H9 (cell line): ENCODE measurements around the gene SLC30A5. TPM values are rescaled to one million over a fixed set of nuclear protein-coding genes. Genes with fewer than 3 reads are reported as not detected.

Source experiments
- DNase-seq: peaks from one replicate; pipeline ENCODE4 v3.0.0-alpha.2; 2017
- H2AFZ ChIP-seq: one replicate; pipeline ENCODE4 v1.6.1; 2013; ENCODE audit warnings: mild to moderate bottlenecking, low read length, control low read depth, moderate library complexity
- H2AK5ac ChIP-seq: 2 replicates; pipeline ENCODE4 v1.6.1; 2013; ENCODE audit warnings: low read length, control low read depth, mixed read lengths; ENCODE audit not compliant: insufficient read length
- H2BK120ac ChIP-seq: one replicate; pipeline ENCODE4 v1.6.1; 2013; ENCODE audit warnings: low read depth, mild to moderate bottlenecking, low read length, control low read depth, inconsistent platforms; ENCODE audit not compliant: poor library complexity, severe bottlenecking
- H2BK12ac ChIP-seq: 2 replicates; pipeline ENCODE4 v1.6.1; 2013; ENCODE audit warnings: low read length, control low read depth, mixed read lengths, low read depth; ENCODE audit not compliant: insufficient read length
- H2BK15ac ChIP-seq: 2 replicates; pipeline ENCODE4 v1.6.1; 2013; ENCODE audit warnings: low read depth, low read length, control low read depth
- H2BK20ac ChIP-seq: one replicate; pipeline ENCODE4 v1.6.1; 2013; ENCODE audit warnings: low read depth, mild to moderate bottlenecking, low read length, control low read depth, inconsistent platforms; ENCODE audit not compliant: poor library complexity, severe bottlenecking
- H2BK5ac ChIP-seq: 2 replicates; pipeline ENCODE4 v1.6.1; 2013; ENCODE audit warnings: low read length, control low read depth, mixed read lengths; ENCODE audit not compliant: insufficient read length
- H3K14ac ChIP-seq: 2 replicates; pipeline ENCODE4 v1.6.1; 2013; ENCODE audit warnings: low read length, control low read depth; ENCODE audit not compliant: insufficient read depth
- H3K18ac ChIP-seq: 2 replicates; pipeline ENCODE4 v1.6.1; 2013; ENCODE audit warnings: low read depth, mild to moderate bottlenecking, mixed read lengths, low read length, control low read depth; ENCODE audit not compliant: insufficient read length
- H3K23ac ChIP-seq: 2 replicates; pipeline ENCODE4 v1.6.1; 2013; ENCODE audit warnings: low read length, control low read depth, mixed read lengths, low read depth; ENCODE audit not compliant: insufficient read length
- H3K23me2 ChIP-seq: 2 replicates; pipeline ENCODE4 v1.6.1; 2013; ENCODE audit warnings: low read depth, mild to moderate bottlenecking, mixed read lengths, low read length, control low read depth; ENCODE audit not compliant: insufficient read length, poor library complexity, severe bottlenecking
- H3K27ac ChIP-seq: 2 replicates; pipeline ENCODE4 v1.5.1; 2013; ENCODE audit warnings: low read length, control low read depth, mixed read lengths, low read depth; ENCODE audit not compliant: insufficient read length
- H3K27me3 ChIP-seq: 2 replicates; pipeline ENCODE4 v1.6.1; 2013; ENCODE audit warnings: low read length, control low read depth, inconsistent platforms; ENCODE audit not compliant: insufficient read depth
- H3K4ac ChIP-seq: 2 replicates; pipeline ENCODE4 v1.6.1; 2013; ENCODE audit warnings: low read depth, mild to moderate bottlenecking, control low read depth, inconsistent platforms, low read length, moderate library complexity
- H3K4me1 ChIP-seq: 2 replicates; pipeline ENCODE4 v1.6.1; 2013; ENCODE audit warnings: low read length, control low read depth, inconsistent platforms; ENCODE audit not compliant: insufficient read depth
- H3K4me2 ChIP-seq: 2 replicates; pipeline ENCODE4 v1.6.1; 2013; ENCODE audit warnings: low read length, control low read depth, mixed read lengths; ENCODE audit not compliant: insufficient read length, insufficient read depth
- H3K56ac ChIP-seq: 2 replicates; pipeline ENCODE4 v1.6.1; 2013; ENCODE audit warnings: low read depth, mild to moderate bottlenecking, mixed read lengths, low read length, control low read depth; ENCODE audit not compliant: insufficient read length
- H3K79me1 ChIP-seq: 2 replicates; pipeline ENCODE4 v1.6.1; 2013; ENCODE audit warnings: low read depth, mild to moderate bottlenecking, moderate library complexity, low read length, control low read depth, inconsistent platforms; ENCODE audit not compliant: insufficient read depth, poor library complexity, severe bottlenecking
- H3K79me2 ChIP-seq: 2 replicates; pipeline ENCODE4 v1.6.1; 2013; ENCODE audit warnings: low read length, control low read depth, inconsistent platforms; ENCODE audit not compliant: insufficient read depth
- H3K9ac ChIP-seq: 2 replicates; pipeline ENCODE4 v1.6.1; 2013; ENCODE audit warnings: low read length, control low read depth, mixed read lengths; ENCODE audit not compliant: insufficient read length; ENCODE audit errors: extremely low read depth
- H3K9me3 ChIP-seq: one replicate; pipeline ENCODE4 v1.6.1; 2013; ENCODE audit warnings: low read depth, low read length, inconsistent platforms; ENCODE audit not compliant: control insufficient read depth
- H3T11ph ChIP-seq: one replicate; pipeline ENCODE4 v1.6.1; 2013; ENCODE audit warnings: mild to moderate bottlenecking, low read length, control low read depth, inconsistent platforms
- H4K20me1 ChIP-seq: one replicate; pipeline ENCODE4 v1.6.1; 2013; ENCODE audit not compliant: control insufficient read depth, insufficient read length, insufficient read depth
- H4K5ac ChIP-seq: 2 replicates; pipeline ENCODE4 v1.6.1; 2013; ENCODE audit warnings: low read depth, mild to moderate bottlenecking, mixed read lengths, low read length, control low read depth; ENCODE audit not compliant: insufficient read length
- H4K8ac ChIP-seq: replicated peaks from 2 replicates; pipeline ENCODE4 v1.6.1; 2013; ENCODE audit warnings: low read length, control low read depth, mixed read lengths, low read depth; ENCODE audit not compliant: insufficient read length
- H4K91ac ChIP-seq: 2 replicates; pipeline ENCODE4 v1.6.1; 2013; ENCODE audit warnings: low read depth, mild to moderate bottlenecking, moderate library complexity, mixed read lengths, low read length, control low read depth; ENCODE audit not compliant: insufficient read length
- H3K27ac Mint-ChIP-seq, 3 experiments: 2 replicates in 2 of 3; 3 replicates in 1 of 3; pipeline ENCODE4 v1.8.0; 2020 to 2021; ENCODE audit warnings: mixed read lengths in 3 of 3, mild to moderate bottlenecking in 1 of 3, moderate library complexity in 1 of 3
- H3K27me3 Mint-ChIP-seq: 2 replicates; pipeline ENCODE4 v1.8.0; 2021; ENCODE audit warnings: low read depth, mild to moderate bottlenecking, moderate library complexity, mixed read lengths
- H3K36me3 Mint-ChIP-seq, 3 experiments: 2 replicates in 2 of 3; 3 replicates in 1 of 3; pipeline ENCODE4 v1.8.0; 2020 to 2021; ENCODE audit warnings: low read depth in 3 of 3, mixed read lengths in 3 of 3; ENCODE audit not compliant: insufficient read depth in 1 of 3
- H3K4me1 Mint-ChIP-seq, 2 experiments: 2 replicates each; pipeline ENCODE4 v1.8.0; 2020; ENCODE audit warnings: mixed read lengths in 2 of 2
- H3K4me3 Mint-ChIP-seq, 2 experiments: 2 replicates in 1 of 2; 3 replicates in 1 of 2; pipeline ENCODE4 v1.8.0; 2020 to 2021; ENCODE audit warnings: mild to moderate bottlenecking in 2 of 2, mixed read lengths in 2 of 2, moderate library complexity in 1 of 2
- H3K9me3 Mint-ChIP-seq, 2 experiments: 2 replicates in 1 of 2; 3 replicates in 1 of 2; pipeline ENCODE4 v1.8.0; 2020; ENCODE audit warnings: mild to moderate bottlenecking in 2 of 2, mixed read lengths in 2 of 2, moderate library complexity in 1 of 2
- WGBS: extraction: QIAGEN DNeasy Blood & Tissue Kit; methylation state at CpG from one replicate; pipeline ENCODE4 v1.1.7; 2013; ENCODE audit warnings: missing lambda C conversion rate, low lambda C conversion rate, mixed read lengths; ENCODE audit not compliant: insufficient read length; ENCODE audit errors: extremely low coverage; 5-methylcytosine and 5-hydroxymethylcytosine counted together
- total RNA-seq: library from RNA; stranded (reverse); gene quantifications from 2 replicates; pipeline ENCODE4 v1.2.1, GENCODE V29; 2021
- TF ChIP-seq, protein P1 (sequence below): fragments of 200-600 bp; sonication (generic); conservative IDR thresholded peaks from 3 replicates; pipeline ENCODE4 v1.8.0; 2021; ENCODE audit warnings: antibody characterized with exemption, mild to moderate bottlenecking

The SLC30A5 gene
- total RNA-seq, 1 experiment from 2014 or later, result 33.7 TPM

- TF ChIP-seq, protein P1, sequence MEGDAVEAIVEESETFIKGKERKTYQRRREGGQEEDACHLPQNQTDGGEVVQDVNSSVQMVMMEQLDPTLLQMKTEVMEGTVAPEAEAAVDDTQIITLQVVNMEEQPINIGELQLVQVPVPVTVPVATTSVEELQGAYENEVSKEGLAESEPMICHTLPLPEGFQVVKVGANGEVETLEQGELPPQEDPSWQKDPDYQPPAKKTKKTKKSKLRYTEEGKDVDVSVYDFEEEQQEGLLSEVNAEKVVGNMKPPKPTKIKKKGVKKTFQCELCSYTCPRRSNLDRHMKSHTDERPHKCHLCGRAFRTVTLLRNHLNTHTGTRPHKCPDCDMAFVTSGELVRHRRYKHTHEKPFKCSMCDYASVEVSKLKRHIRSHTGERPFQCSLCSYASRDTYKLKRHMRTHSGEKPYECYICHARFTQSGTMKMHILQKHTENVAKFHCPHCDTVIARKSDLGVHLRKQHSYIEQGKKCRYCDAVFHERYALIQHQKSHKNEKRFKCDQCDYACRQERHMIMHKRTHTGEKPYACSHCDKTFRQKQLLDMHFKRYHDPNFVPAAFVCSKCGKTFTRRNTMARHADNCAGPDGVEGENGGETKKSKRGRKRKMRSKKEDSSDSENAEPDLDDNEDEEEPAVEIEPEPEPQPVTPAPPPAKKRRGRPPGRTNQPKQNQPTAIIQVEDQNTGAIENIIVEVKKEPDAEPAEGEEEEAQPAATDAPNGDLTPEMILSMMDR, result no peak
- no peaks in the 10 kb centered on the region for H3K27me3 ChIP-seq
These were observed 58.9 kb downstream of the SLC30A5 start for GRCh38 chr5:69152731-69153130.

More at GRCh38 chr5:69152731-69153130, 58.9 kb downstream of the SLC30A5 start:
- H3T11ph ChIP-seq, result no peak overlapping the region
- no peaks in the 10 kb centered on the region for H3K4me1 ChIP-seq
- H2AK5ac ChIP-seq, result no peak overlapping the region
- Mint-ChIP-seq H3K36me3 (no peaks in the 10 kb centered on the region), H3K27ac (no peak overlapping the region), H3K4me3 (no peak overlapping the region), H3K27me3 (no peaks in the 10 kb centered on the region), H3K9me3 (no peaks in the 10 kb centered on the region), H3K4me1 (no peaks in the 10 kb centered on the region)
- no peaks in the 10 kb centered on the region for H3K79me1 ChIP-seq
- H3K27ac ChIP-seq, result no peak overlapping the region
- H3K18ac ChIP-seq, result no peak overlapping the region
- no peak overlapping the region for H3K23ac ChIP-seq
- H3K14ac ChIP-seq, result no peak overlapping the region
- H2BK20ac ChIP-seq, result no peak overlapping the region
- H4K8ac ChIP-seq, result no peak overlapping the region
- no peak overlapping the region for H4K5ac ChIP-seq
- H3K9ac ChIP-seq, result no peak overlapping the region
- no peak overlapping the region for H2BK12ac ChIP-seq
- H3K4ac ChIP-seq, result no peak overlapping the region
- H4K20me1 ChIP-seq, result no peaks in the 10 kb centered on the region
- no peaks in the 10 kb centered on the region for H3K23me2 ChIP-seq
- WGBS, result no CpG with 5 or more reads among the region's 3 CpGs
- no peak overlapping the region for H2AFZ ChIP-seq
- no peak overlapping the region for H2BK120ac ChIP-seq
- H4K91ac ChIP-seq, result no peak overlapping the region
- no peaks in the 10 kb centered on the region for H3K79me2 ChIP-seq
- no peak for DNase-seq
- no peak overlapping the region for H2BK15ac ChIP-seq
- H2BK5ac ChIP-seq, result no peak overlapping the region
- no peak overlapping the region for H3K4me2 ChIP-seq
- no peaks in the 10 kb centered on the region for H3K9me3 ChIP-seq
- no peak overlapping the region for H3K56ac ChIP-seq
